ENCODE data around the gene COL27A1.

DNA sequence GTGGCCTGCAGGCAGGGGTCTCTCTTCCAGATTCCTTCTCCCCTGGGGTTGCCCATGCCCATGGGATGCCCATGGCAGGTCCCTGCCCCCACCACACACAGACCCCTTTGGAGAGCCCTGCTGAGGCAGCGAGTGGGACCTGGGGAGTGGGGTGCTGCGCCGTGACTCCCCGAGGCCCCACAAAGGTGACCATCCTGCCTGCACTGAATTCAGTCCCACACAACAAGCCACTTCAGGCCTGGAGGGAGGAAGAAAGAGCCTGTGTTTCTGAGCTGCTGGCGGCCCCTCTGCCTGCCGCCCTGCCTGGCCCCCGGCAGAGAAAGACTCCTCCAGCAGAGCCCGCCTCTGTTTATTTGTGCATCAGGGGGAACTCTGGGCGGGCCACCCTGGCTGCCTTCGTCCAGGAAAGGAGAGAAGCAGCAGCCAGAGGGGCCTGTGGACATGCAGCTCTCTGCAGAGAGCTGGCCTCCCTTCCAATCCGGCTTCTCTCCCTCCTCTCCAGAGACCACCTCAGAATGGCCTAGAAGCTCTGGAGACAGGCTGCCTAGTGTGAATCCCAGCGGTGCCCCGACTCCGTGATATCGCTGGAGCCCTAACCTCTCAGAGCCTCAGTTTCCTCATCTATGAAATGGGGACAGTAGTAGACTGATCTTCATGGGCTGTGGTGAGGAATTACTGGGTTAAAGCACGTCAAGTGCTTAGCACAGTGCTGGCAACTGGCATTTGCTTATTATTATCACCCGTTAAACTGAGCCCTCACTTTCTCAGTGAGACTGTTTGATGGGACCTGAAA is 72.9 kb downstream of the COL27A1 start:
- TF ChIP-seq CEBPB (IDR thresholded peaks at IDR 0.05), result no peak
- no peak for TF ChIP-seq CTCF (IDR thresholded peaks at IDR 0.05)
- TF ChIP-seq SREBF2 (IDR thresholded peaks at IDR 0.05), result no peak
- TF ChIP-seq, protein P1, sequence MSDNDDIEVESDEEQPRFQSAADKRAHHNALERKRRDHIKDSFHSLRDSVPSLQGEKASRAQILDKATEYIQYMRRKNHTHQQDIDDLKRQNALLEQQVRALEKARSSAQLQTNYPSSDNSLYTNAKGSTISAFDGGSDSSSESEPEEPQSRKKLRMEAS (IDR thresholded peaks at IDR 0.05), result no peak
- TF ChIP-seq POLR2A (IDR thresholded peaks at IDR 0.05; ENCODE audit: low read length), result no peak
- no peak for TF ChIP-seq ELK1 (IDR thresholded peaks at IDR 0.05; ENCODE audit: low read depth, low read length)
- no peak for TF ChIP-seq HOXB5 (CRISPR knock-in tag; IDR thresholded peaks at IDR 0.05)
- TF ChIP-seq SMC3 (IDR thresholded peaks at IDR 0.05), result no peak
- no peak for TF ChIP-seq RFX5 (IDR thresholded peaks at IDR 0.05)
- TF ChIP-seq BHLHE40 (IDR thresholded peaks at IDR 0.05; ENCODE audit: low read depth, low read length), result no peak

Data from A549 (cell line).